Naive thymus-derived CD4-positive, alpha-beta T cell (primary cell): ENCODE measurements around the gene CAMSAP1. TPM values are rescaled to one million over a fixed set of nuclear protein-coding genes. Genes with fewer than 3 reads are reported as not detected.

ENCODE experiments used
- ATAC-seq: fragments of 150-1000 bp; cut with Tn5 transposase; 2 replicates; pipeline ENCODE4 v1.10.0; 2021; ENCODE audit warnings: mild to moderate bottlenecking, moderate library complexity
- CTCF ChIA-PET: fragments of 350-600 bp; sonication (Branson Sonifier 250); formaldehyde crosslinking; loops from one replicate; lab custom pipeline; 2021; ENCODE audit warnings: antibody characterized with exemption; lab: Charles Lee
- POLR2A ChIA-PET: fragments of 350-600 bp; sonication (Branson Sonifier 250); formaldehyde crosslinking; loops from one replicate; lab custom pipeline; 2021; ENCODE audit warnings: antibody characterized with exemption, inconsistent platforms; lab: Charles Lee
- DNase-seq, 9 donors: peaks; one replicate each; pipeline versions ENCODE4 v3.0.0 to v3.0.0-alpha.2; 2020 to 2022; ENCODE audit warnings: mixed read lengths in 1 of 9
- H3K27ac ChIP-seq: one replicate; pipeline ENCODE4 v1.7.0; 2013; ENCODE audit warnings: mild to moderate bottlenecking, low read depth, low read length, moderate library complexity
- H3K27me3 ChIP-seq, 2 donors: one replicate each; pipeline ENCODE4 v1.7.0; 2013; ENCODE audit warnings: low read length in 2 of 2, mild to moderate bottlenecking in 2 of 2, moderate library complexity in 2 of 2; ENCODE audit not compliant: control insufficient read depth in 2 of 2, insufficient read depth in 2 of 2
- H3K36me3 ChIP-seq, 3 experiments: 1 replicate in 2 of 3; 2 replicates in 1 of 3; pipeline ENCODE4 v1.7.0; 2013; ENCODE audit warnings: low read length in 3 of 3, mild to moderate bottlenecking in 3 of 3, moderate library complexity in 1 of 3; ENCODE audit not compliant: insufficient read depth in 3 of 3, control insufficient read depth in 2 of 3
- H3K4me1 ChIP-seq, 2 donors: one replicate each; pipeline ENCODE4 v1.7.0; 2013; ENCODE audit warnings: low read length in 2 of 2, mild to moderate bottlenecking in 2 of 2, moderate library complexity in 1 of 2; ENCODE audit not compliant: control insufficient read depth in 2 of 2, insufficient read depth in 2 of 2
- H3K4me3 ChIP-seq: 2 replicates; pipeline ENCODE4 v1.7.0; 2013; ENCODE audit warnings: mild to moderate bottlenecking, low read length
- H3K9me3 ChIP-seq, 3 experiments: 1 replicate in 2 of 3; 2 replicates in 1 of 3; pipeline ENCODE4 v1.7.0; 2013; ENCODE audit warnings: low read length in 3 of 3; ENCODE audit not compliant: control insufficient read depth in 2 of 3
- H3K27ac Mint-ChIP-seq, 9 donors: one replicate each; pipeline ENCODE4 v1.8.0; 2020 to 2022; ENCODE audit warnings: mixed read lengths in 9 of 9, mild to moderate bottlenecking in 8 of 9, moderate library complexity in 5 of 9, inconsistent platforms in 2 of 9
- H3K27me3 Mint-ChIP-seq, 5 donors: one replicate each; pipeline ENCODE4 v1.8.0; 2021 to 2022; ENCODE audit warnings: mixed read lengths in 5 of 5, mild to moderate bottlenecking in 1 of 5
- H3K36me3 Mint-ChIP-seq, 5 donors: one replicate each; pipeline ENCODE4 v1.8.0; 2020 to 2022; ENCODE audit warnings: mixed read lengths in 5 of 5, mild to moderate bottlenecking in 3 of 5, inconsistent platforms in 1 of 5
- H3K4me1 Mint-ChIP-seq, 7 donors: one replicate each; pipeline ENCODE4 v1.8.0; 2020 to 2022; ENCODE audit warnings: mixed read lengths in 7 of 7, mild to moderate bottlenecking in 3 of 7, inconsistent platforms in 1 of 7
- H3K4me3 Mint-ChIP-seq, 10 donors: one replicate each; pipeline ENCODE4 v1.8.0; 2020 to 2022; ENCODE audit warnings: mild to moderate bottlenecking in 10 of 10, mixed read lengths in 10 of 10, moderate library complexity in 6 of 10, inconsistent platforms in 2 of 10
- H3K9me3 Mint-ChIP-seq, 11 donors: one replicate each; pipeline ENCODE4 v1.8.0; 2020 to 2022; ENCODE audit warnings: mixed read lengths in 11 of 11, mild to moderate bottlenecking in 4 of 11, inconsistent platforms in 1 of 11, moderate library complexity in 1 of 11
- intact Hi-C, 2 donors: fragments of 100-400 bp; cut with micrococcal nuclease; formaldehyde crosslinking; loops; one replicate each; pipeline ENCODE4 v1.15.1; 2023
- polyA plus RNA-seq, 2 donors: library from polyadenylated mRNA; unstranded; fragments of 300-500 nt; fragmentation: Illumina TruSeq; gene quantifications; one replicate each; pipeline ENCODE4 v1.2.3, GENCODE V29; 2021
- total RNA-seq, 6 experiments: library from RNA in 5 of 6; stranded (reverse) in 5 of 6; gene quantifications; 1 replicate in 5 of 6; 2 replicates in 1 of 6; pipeline ENCODE4 v1.2.3 and lab custom pipeline; 2021 to 2026

Gene CAMSAP1
- total and polyA plus RNA-seq, 7 experiments from 2014 or later, result 0.65 to 34.3 (median 21.5) TPM

- ATAC-seq (no peak), DNase-seq (no peak)
- intact Hi-C loops, result no loop called here
- H3K9me3 Mint-ChIP-seq, result peaks cover 0 to 20% (median 8%) of the 10 kb centered on the region in 11 donors
- no peak overlapping the region for H3K4me3 Mint-ChIP-seq
- H3K4me1 Mint-ChIP-seq, result peaks cover 0 to 4% (median 0%) of the 10 kb centered on the region in 7 donors
- Histone ChIP-seq H3K27ac (no peak overlapping the region), H3K27me3 (no peaks in the 10 kb centered on the region), H3K4me1 (no peaks in the 10 kb centered on the region), H3K4me3 (no peak overlapping the region), H3K9me3 (peaks cover 0 to 29% (median 4%) of the 10 kb centered on the region in 3 experiments), H3K36me3 (no peaks in the 10 kb centered on the region)
- CTCF ChIA-PET, result no interaction called here
- no peaks in the 10 kb centered on the region for H3K36me3 Mint-ChIP-seq
- H3K27ac Mint-ChIP-seq, result no peak overlapping the region
- H3K27me3 Mint-ChIP-seq, result peaks cover 0 to 11% (median 0%) of the 10 kb centered on the region in 5 donors
- POLR2A ChIA-PET, result no interaction called here
Measured at GRCh38 chr9:135763716-135764446, 143.5 kb downstream of the CAMSAP1 start.

GRCh38 chr9:135762921-135763320 is 144.4 kb downstream of the CAMSAP1 start:
- Mint-ChIP-seq H3K36me3 (no peaks in the 10 kb centered on the region), H3K4me3 (peak overlapping the region in 1 of 10 donors; percentile 30)
- DNase-seq, result no peak

GRCh38 chr9:135761845-135762168 is 145.5 kb downstream of the CAMSAP1 start:
- Histone ChIP-seq H3K27ac (no peak overlapping the region), H3K4me1 (no peaks in the 10 kb centered on the region), H3K4me3 (no peak overlapping the region), H3K27me3 (no peaks in the 10 kb centered on the region), H3K36me3 (no peaks in the 10 kb centered on the region), H3K9me3 (peaks cover 0 to 21% (median 4%) of the 10 kb centered on the region in 3 experiments)
- POLR2A ChIA-PET, result no interaction called here
- DNase-seq (no peak), ATAC-seq (no peak)
- Mint-ChIP-seq H3K4me1 (peaks cover 0 to 4% (median 0%) of the 10 kb centered on the region in 7 donors), H3K27ac (no peak overlapping the region), H3K9me3 (peaks cover 0 to 20% (median 8%) of the 10 kb centered on the region in 11 donors), H3K4me3 (no peak overlapping the region), H3K36me3 (no peaks in the 10 kb centered on the region), H3K27me3 (peaks cover 0 to 11% (median 0%) of the 10 kb centered on the region in 5 donors)
- intact Hi-C loops, result no loop called here
- CTCF ChIA-PET, result no interaction called here

More at GRCh38 chr9:135762921-135763320, 144.4 kb downstream of the CAMSAP1 start:
- Histone ChIP-seq H3K9me3 (peaks cover 0 to 29% (median 4%) of the 10 kb centered on the region in 3 experiments), H3K27me3 (no peaks in the 10 kb centered on the region), H3K27ac (no peak overlapping the region), H3K36me3 (no peaks in the 10 kb centered on the region), H3K4me1 (no peaks in the 10 kb centered on the region), H3K4me3 (no peak overlapping the region)
- ChIA-PET CTCF (no interaction called here), POLR2A (no interaction called here)
- ATAC-seq, result no peak
- Mint-ChIP-seq H3K4me1 (peaks cover 0 to 4% (median 0%) of the 10 kb centered on the region in 7 donors), H3K27ac (no peak overlapping the region), H3K27me3 (peaks cover 0 to 11% (median 0%) of the 10 kb centered on the region in 5 donors), H3K9me3 (peaks cover 0 to 20% (median 8%) of the 10 kb centered on the region in 11 donors)
- intact Hi-C loops, result no loop called here

- Mint-ChIP-seq H3K27ac (no peak overlapping the region), H3K4me1 (peaks cover 0 to 4% (median 0%) of the 10 kb centered on the region in 7 donors), H3K4me3 (no peak overlapping the region), H3K36me3 (no peaks in the 10 kb centered on the region), H3K9me3 (peaks cover 0 to 15% (median 5%) of the 10 kb centered on the region in 11 donors), H3K27me3 (peaks cover 0 to 11% (median 0%) of the 10 kb centered on the region in 5 donors)
- H3K27me3 ChIP-seq, result no peaks in the 10 kb centered on the region
- no peak overlapping the region for H3K27ac ChIP-seq
- no peak for ATAC-seq
- POLR2A ChIA-PET, result no interaction called here
- H3K4me1 ChIP-seq, result no peaks in the 10 kb centered on the region
- intact Hi-C loops, result no loop called here
- H3K36me3 ChIP-seq, result no peaks in the 10 kb centered on the region
- CTCF ChIA-PET, result no interaction called here
- no peak for DNase-seq
- H3K4me3 ChIP-seq, result no peak overlapping the region
- peaks cover 0 to 16% (median 4%) of the 10 kb centered on the region in 3 experiments for H3K9me3 ChIP-seq
Measured at GRCh38 chr9:135761150-135761844, 146.0 kb downstream of the CAMSAP1 start.

GRCh38 chr9:135760465-135760864 is 146.9 kb downstream of the CAMSAP1 start:
- Mint-ChIP-seq H3K27me3 (peaks cover 0 to 11% (median 0%) of the 10 kb centered on the region in 5 donors), H3K4me3 (no peak overlapping the region), H3K36me3 (no peaks in the 10 kb centered on the region), H3K4me1 (peaks cover 0 to 4% (median 0%) of the 10 kb centered on the region in 7 donors), H3K9me3 (peaks cover 0 to 9% (median 1%) of the 10 kb centered on the region in 11 donors), H3K27ac (no peak overlapping the region)
- CTCF ChIA-PET, result no interaction called here
- no peak overlapping the region for H3K27ac ChIP-seq
- no peaks in the 10 kb centered on the region for H3K27me3 ChIP-seq
- no peak for DNase-seq
- intact Hi-C loops, result no loop called here
- no peaks in the 10 kb centered on the region for H3K4me1 ChIP-seq
- no peak overlapping the region for H3K4me3 ChIP-seq
- POLR2A ChIA-PET, result no interaction called here
- H3K9me3 ChIP-seq, result peaks cover 0 to 9% (median 0%) of the 10 kb centered on the region in 3 experiments
- ATAC-seq, result no peak
- no peaks in the 10 kb centered on the region for H3K36me3 ChIP-seq

GRCh38 chr9:135759676-135760300 is 147.6 kb downstream of the CAMSAP1 start:
- CTCF ChIA-PET, result no interaction called here
- Histone ChIP-seq H3K27me3 (no peaks in the 10 kb centered on the region), H3K4me3 (no peak overlapping the region), H3K4me1 (no peaks in the 10 kb centered on the region), H3K36me3 (no peaks in the 10 kb centered on the region), H3K9me3 (peaks cover 0 to 7% (median 0%) of the 10 kb centered on the region in 3 experiments), H3K27ac (no peak overlapping the region)
- H3K4me1 Mint-ChIP-seq, result peaks cover 0 to 4% (median 0%) of the 10 kb centered on the region in 7 donors
- no peak overlapping the region for H3K27ac Mint-ChIP-seq
- H3K4me3 Mint-ChIP-seq, result no peak overlapping the region
- H3K36me3 Mint-ChIP-seq, result no peaks in the 10 kb centered on the region
- peaks cover 0 to 11% (median 0%) of the 10 kb centered on the region in 5 donors for H3K27me3 Mint-ChIP-seq
- H3K9me3 Mint-ChIP-seq, result peaks cover 0 to 4% (median under 1%) of the 10 kb centered on the region in 11 donors
- POLR2A ChIA-PET, result no interaction called here
- no peak for DNase-seq
- intact Hi-C loops, result no loop called here
- peak; percentile 26 for ATAC-seq
